ENCODE results near the gene OR1J4.
"Not testable (repeated sequence)": the region's sequence is repeated elsewhere in the genome, so short reads cannot be mapped to it uniquely, and the experiment has no call there.

Gene OR1J4

DNA sequence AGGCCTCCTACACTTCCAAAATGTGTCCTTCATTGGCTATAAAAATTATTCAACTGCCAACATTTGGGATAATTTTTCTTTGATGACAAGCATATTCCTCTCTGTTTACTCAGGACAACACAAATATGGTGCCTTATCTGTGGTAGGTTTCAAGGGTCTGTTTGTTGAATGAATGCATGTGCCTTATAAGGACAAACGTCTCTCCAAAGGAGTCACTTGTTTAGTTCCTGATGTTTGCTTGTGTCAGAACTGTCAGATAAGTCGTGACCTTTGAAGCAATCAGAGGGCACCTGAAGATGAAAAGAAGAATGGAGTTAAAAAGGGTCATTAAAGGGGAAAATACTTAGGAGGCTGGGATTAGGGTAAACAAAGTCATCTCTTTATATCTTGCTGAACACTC, 12.0 kb upstream of the OR1J4 start:
- H3K4me3 ChIP-seq (ENCODE audit: low read depth, low read length), result no peak overlapping the region
- TF ChIP-seq, protein P1, sequence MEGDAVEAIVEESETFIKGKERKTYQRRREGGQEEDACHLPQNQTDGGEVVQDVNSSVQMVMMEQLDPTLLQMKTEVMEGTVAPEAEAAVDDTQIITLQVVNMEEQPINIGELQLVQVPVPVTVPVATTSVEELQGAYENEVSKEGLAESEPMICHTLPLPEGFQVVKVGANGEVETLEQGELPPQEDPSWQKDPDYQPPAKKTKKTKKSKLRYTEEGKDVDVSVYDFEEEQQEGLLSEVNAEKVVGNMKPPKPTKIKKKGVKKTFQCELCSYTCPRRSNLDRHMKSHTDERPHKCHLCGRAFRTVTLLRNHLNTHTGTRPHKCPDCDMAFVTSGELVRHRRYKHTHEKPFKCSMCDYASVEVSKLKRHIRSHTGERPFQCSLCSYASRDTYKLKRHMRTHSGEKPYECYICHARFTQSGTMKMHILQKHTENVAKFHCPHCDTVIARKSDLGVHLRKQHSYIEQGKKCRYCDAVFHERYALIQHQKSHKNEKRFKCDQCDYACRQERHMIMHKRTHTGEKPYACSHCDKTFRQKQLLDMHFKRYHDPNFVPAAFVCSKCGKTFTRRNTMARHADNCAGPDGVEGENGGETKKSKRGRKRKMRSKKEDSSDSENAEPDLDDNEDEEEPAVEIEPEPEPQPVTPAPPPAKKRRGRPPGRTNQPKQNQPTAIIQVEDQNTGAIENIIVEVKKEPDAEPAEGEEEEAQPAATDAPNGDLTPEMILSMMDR (IDR thresholded peaks at IDR 0.05; ENCODE audit: low read depth, low read length, missing control alignments), result no peak
- DNase-seq (ENCODE audit: low read depth), result no peak

DNA sequence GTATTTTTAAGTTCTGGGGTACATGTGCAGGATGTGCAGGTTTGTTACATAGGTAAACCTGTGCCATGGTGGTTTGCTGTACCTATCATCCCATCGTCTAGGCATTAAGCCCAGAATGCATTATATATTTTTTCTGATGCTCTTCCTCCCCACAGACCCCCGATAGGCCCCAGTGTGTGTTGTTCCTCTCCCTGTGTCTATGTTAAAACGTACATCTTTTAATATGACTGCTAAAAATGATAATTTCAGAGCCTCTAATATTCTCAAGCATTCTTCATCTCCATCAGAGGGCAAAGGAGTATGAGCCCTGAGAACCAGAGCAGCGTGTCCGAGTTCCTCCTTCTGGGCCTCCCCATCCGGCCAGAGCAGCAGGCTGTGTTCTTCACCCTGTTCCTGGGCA, 8.4 kb upstream of the OR1J4 start, which contains the start of gene OR1J2:
OR1J2 (plus strand) TSS at position 301 of the 400 bp plus-strand sequence; CDS start at position 301, 0 bp downstream.
- DNase-seq (ENCODE audit: low read depth), result no peak
- TF ChIP-seq, protein P1 (IDR thresholded peaks at IDR 0.05; ENCODE audit: low read depth, low read length, missing control alignments), result no peak
- no peak within 1 kb of the TSS for H3K4me3 ChIP-seq (ENCODE audit: low read depth, low read length)

DNA sequence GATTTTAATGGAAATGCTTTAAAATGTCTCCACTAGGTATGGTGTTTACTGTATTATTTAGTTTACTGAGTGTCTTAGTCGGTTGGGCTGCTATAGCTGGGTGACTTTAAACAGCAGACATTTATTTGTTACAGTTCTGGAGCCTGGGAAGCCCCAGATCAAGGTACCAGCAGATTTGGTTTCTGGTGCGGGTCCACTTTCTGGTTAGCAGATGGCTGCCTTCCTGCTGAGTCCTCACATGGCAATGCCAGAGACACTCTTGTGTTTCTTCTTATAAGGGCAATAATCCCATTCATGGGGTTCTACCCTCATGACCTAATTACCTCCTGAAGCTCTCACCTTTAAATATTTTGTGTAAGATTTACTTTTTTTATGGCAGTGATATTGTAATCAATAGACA, 715 bp upstream of the OR1J4 start:
- H3K4me3 ChIP-seq (ENCODE audit: low read depth, low read length), result no peak overlapping the region
- DNase-seq (ENCODE audit: low read depth), result no peak
- TF ChIP-seq, protein P1 (IDR thresholded peaks at IDR 0.05; ENCODE audit: low read depth, low read length, missing control alignments), result no peak

DNA sequence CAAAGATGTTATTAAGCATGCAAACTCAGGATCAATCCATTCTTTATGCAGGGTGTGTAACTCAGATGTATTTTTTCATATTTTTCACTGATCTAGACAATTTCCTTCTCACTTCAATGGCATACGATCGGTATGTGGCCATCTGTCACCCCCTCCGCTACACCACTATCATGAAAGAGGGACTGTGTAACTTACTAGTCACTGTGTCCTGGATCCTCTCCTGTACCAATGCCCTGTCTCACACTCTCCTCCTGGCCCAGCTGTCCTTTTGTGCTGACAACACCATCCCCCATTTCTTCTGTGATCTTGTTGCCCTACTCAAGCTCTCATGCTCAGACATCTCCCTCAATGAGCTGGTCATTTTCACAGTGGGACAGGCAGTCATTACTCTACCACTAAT, 435 bp downstream of the OR1J4 start:
- DNase-seq (ENCODE audit: low read depth), result no peak
- no peak overlapping the region for H3K4me3 ChIP-seq (ENCODE audit: low read depth, low read length)
- TF ChIP-seq, protein P1 (IDR thresholded peaks at IDR 0.05; ENCODE audit: low read depth, low read length, missing control alignments), result no peak

DNA sequence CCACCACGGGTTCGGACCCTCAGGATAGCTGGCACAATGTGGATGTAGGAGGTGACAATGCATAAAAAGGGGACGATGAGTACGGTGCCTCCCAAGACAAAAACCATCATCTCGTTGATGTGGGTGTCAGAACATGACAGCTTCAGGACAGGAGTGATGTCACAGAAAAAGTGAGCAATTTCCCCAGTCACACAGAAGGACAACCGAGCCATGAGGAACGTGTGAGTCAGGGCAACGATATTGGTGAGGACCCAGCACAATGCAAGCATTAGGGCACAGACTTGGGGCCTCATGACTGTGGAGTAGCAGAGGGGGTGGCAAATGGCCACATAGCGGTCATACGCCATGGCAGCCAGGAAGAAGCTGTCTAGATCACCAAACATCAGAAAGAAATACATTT, 7.7 kb downstream of the OR1J4 start:
- no peak overlapping the region for H3K4me3 ChIP-seq (ENCODE audit: low read depth, low read length)
- TF ChIP-seq, protein P1 (IDR thresholded peaks at IDR 0.05; ENCODE audit: low read depth, low read length, missing control alignments), result no peak
- no peak for DNase-seq (ENCODE audit: low read depth)

DNA sequence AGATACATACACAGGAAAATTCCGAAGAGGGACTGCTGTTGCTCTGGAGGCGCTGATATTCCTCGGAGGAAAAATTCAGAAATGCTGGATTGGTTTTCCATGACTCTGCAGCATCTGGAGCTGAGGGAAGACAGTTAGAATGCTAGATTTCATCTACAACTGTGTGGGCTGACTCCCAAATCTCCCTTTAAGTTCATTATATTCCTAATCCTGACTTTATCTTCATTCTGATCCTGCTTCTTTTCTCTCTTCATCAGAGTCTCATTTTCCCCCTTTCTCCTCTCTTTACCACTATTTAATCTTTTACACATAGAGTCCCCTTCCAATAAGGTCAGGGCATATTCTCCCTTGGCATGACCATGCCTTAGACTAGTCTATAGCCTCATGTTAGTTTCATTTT, 8.3 kb downstream of the OR1J4 start, which contains the start of gene OR1N1:
OR1N1 (minus strand) TSS at position 101 of the 400 bp plus-strand sequence; CDS start at position 101, 0 bp downstream.
- TF ChIP-seq, protein P1 (IDR thresholded peaks at IDR 0.05; ENCODE audit: low read depth, low read length, missing control alignments), result no peak
- no peak for DNase-seq (ENCODE audit: low read depth)

DNA sequence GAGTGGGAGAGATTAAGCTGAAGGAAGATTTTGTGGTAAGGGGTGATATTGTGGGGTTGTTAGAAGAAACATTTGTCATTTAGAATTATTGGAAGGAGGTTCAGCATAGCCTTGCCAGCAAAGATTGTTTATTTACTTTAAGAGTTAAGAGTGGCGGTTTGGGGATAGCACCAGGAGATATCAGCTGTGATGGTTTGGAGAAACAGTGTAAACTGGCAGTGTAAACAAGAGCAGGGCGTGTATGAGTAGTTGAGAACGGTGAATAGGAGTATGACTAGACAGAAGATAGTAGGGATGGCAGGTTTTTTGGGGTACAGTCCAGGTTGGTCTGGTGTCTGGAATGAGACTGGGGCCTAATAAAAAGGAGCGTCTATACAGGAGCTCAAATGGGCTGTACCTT, 12.2 kb downstream of the OR1J4 start:
- not testable (repeated sequence) for H3K4me3 ChIP-seq (ENCODE audit: low read depth, low read length)

More for the DNA sequence above, 8.3 kb downstream of the OR1J4 start, which contains the start of gene OR1N1:
- no peak within 1 kb of the TSS for H3K4me3 ChIP-seq (ENCODE audit: low read depth, low read length)

More for the DNA sequence above, 12.2 kb downstream of the OR1J4 start:
- DNase-seq (ENCODE audit: low read depth), result not testable (repeated sequence)
